ENCODE results near the gene KIRREL1.
A peak's percentile ranks its signal among the peaks of the same experiment; 100 is the strongest.
"Not testable (repeated sequence)": the region's sequence is repeated elsewhere in the genome, so short reads cannot be mapped to it uniquely, and the experiment has no call there.

The KIRREL1 gene

GRCh38 chr1:158105352-158106095 is 112.1 kb downstream of the KIRREL1 start:
- no peak for DNase-seq (ENCODE audit: low read depth)

DNA sequence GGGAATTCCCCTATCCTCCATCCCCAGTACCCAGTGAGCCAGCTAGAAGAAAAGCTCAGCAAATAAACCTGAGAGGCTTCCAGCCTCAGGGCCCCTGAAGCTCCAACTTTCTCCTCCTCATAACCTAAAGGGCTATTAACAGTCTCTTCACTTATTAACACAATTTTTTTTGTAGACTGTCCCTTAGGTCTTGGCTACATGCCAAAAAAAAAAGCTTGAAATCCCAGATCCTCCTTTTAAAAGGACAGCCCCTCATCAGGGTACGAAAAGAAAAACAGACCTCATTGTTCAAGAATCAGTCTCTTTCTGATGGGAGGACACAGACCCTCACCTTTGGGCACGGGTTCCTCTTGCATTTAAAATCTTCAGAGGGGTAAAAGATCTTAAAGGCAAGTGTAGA is 114.5 kb downstream of the KIRREL1 start:
- no peak for DNase-seq (ENCODE audit: low read depth)

DNA sequence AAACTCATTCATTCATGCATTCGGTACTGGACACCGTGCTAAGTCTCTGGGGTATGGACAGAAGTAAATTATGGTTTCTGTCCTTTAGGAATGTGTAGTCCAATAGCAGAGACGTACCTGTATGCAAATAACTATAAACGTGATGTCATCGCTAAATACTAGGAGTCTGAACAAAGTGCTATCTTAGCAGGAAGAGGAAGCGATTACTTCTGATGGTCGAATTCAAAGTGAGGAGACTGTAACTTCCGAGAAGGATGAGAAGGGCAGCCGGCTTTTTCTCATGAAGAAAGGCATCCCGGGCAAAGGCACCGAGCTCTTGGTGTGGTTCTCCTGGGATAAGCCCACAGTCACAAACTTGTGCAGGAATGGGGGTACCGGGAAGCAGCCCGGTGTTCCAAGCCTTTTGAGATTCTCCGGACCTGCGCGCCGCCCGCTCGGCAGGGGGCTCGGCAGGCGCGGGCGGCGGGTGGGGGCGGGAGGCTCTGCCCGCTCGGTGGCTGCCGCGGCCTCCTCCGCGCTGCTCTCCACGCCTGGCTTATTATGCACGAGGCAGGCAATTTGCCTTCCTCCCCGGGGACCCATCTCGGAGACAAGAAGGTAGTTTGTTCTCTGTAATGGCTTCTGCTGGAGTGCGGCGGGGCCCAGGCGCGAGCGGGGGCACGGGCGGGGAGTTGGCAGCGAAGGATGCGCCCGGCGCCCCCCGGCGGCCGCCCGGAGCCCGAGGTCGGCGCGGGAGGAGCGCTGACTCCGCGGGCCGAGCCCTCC is 119.7 kb downstream of the KIRREL1 start:
- no peak for DNase-seq (ENCODE audit: low read depth)

GRCh38 chr1:158113759-158114127 is 120.3 kb downstream of the KIRREL1 start:
- no peak for DNase-seq (ENCODE audit: low read depth)

- no peak for DNase-seq (ENCODE audit: low read depth)
Measured at GRCh38 chr1:158115126-158115525, 121.7 kb downstream of the KIRREL1 start.

- no peak for DNase-seq (ENCODE audit: low read depth)
Measured at GRCh38 chr1:158116311-158117167, 123.1 kb downstream of the KIRREL1 start.

DNA sequence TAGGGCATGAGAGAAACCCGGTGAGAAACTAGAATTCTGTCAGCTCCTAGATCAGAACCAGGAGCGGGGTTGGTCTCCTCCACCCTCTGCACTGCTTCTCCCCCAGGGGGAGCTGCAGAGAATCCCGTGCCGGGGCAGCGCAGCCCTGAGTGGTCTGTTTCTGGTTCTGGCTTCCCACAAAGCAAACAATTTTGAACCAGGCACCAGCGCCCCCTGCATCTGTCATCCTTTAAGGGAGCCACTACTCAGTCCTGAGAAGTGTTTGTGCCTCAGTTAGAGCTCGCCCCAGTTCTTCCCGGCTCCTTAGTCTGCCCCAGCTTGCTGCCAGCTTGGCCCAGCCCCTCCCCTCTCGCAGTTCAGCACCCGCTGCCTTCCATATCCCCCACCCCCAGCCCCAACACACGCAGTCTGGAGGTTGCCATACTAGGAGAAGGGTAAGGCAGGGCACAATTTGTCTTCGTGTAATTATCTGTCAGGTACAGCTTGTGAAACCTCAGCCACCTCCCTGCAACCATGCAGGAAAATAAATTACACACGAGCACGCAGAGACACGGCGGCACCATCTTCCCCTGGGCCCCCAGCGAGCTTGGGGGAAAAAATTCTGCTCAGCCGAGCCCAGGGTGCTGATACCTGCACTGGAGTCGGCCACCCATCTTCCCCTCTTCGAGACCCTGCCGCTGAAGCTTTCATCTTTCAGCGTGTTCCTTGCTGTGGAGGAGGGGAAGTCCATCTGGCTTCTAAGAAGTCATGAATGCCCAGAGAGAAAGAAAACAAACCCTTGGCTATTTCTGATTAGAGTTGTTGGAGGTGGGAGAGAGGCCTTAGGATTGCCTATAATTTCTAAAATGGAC is 124.6 kb downstream of the KIRREL1 start:
- DNase-seq (ENCODE audit: low read depth) = peak; percentile 32

GRCh38 chr1:158118713-158119402 is 125.4 kb downstream of the KIRREL1 start:
- DNase-seq (ENCODE audit: low read depth) = no peak

DNA sequence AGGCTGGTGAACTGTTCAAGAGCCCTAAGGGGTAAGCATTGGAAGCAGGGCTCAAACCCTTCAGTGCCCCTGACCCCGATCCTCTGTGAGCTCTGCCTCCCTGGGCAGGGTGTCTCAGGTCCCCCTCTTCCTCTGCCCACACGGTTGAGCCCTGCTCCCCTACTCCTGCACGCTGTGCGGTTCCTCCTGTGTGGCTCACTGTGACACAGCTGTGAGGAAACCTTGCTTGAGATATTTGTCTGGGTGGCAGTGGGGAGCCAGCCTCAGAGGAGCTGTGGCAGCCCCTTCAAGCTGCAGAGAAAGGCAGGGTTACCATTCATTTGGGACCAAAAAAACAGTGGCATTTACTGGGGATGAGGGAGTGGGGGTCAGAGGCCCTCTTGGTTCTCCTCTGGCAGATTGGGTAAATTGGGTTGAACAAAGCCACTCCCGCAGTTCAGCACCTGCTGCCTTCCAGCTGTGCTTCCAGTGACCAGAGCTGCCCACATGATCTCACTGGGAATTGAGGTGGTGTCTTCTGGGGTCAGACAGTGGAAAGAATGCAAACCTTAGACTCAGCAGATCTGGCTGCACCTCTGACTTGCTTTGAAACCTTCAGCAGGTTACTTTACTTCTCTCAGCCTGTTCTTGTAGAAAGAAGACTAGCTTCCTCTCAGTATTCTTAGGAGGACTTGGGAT is 126.7 kb downstream of the KIRREL1 start:
- no peak for DNase-seq (ENCODE audit: low read depth)

GRCh38 chr1:158121604-158122254 is 128.3 kb downstream of the KIRREL1 start:
- DNase-seq (ENCODE audit: low read depth) = peak; percentile 29

DNA sequence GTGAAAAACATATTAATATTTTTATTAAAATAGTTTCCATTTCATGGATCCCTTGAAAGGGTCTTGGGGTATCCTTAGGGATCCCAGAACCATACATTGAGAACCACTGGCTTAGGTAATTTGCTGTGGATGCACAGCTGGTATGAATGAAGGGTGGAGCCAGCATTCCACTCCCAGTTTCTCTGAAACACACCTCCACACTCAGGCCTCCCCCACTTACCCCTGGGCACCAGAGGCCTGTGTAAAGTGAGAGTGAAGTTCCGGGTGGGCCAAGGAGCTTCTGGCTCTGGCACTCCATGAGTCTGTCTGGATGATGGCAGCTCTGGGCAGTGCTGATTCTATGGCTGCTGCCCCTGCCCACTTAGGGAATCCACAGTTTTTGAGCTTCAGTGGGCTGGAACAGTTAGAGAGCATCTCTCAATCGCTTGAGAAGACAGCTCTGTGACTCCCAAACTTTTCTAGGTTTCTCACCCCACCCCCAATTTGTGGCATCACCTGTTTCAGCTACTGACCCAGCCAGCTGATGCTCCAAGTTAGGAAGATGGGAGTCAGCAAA is 129.5 kb downstream of the KIRREL1 start:
- no peak for DNase-seq (ENCODE audit: low read depth)

DNA sequence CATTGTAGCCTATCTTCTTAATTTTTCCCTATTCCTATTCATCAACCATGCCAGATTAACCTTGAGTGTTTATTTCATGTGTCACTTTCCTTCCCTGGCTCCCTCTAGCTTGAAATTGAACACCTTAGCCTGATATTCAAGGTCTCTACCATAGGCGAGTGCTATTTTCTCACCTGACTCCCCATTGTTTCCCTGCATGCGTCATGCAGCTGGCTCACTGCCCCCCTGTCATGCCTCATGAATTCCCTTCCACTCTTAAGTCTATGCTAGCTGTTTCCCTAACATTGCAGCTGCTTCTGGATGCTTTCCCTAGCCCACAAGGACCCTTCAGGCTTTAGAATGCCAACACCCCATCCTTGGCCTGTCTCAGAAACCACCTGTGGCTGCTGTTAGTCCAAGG is 130.6 kb downstream of the KIRREL1 start:
- no peak for DNase-seq (ENCODE audit: low read depth)

DNA sequence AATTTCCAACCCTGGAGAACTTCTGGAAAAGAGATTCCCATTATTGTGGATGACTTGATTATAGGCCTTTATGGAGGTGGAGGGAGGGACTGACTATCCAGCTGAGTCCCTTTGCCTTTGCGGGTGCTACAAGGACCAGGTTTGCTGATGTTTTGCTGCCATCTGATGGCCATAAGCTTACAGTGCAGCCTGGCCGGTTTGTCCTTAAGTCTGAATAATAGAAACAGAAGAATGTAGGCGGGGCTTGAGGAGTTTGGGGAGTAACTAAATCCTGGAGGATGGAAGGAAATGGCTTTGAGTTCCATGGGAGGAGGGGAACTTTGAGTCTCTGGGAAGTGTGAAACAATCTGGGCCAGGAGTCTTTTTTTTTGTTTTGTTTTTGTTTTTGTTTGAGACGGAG is 131.6 kb downstream of the KIRREL1 start:
- DNase-seq (ENCODE audit: low read depth) = peak; percentile 95

- no peak for DNase-seq (ENCODE audit: low read depth)
Measured at GRCh38 chr1:158126425-158126824, 133.0 kb downstream of the KIRREL1 start.

- DNase-seq (ENCODE audit: low read depth) = not testable (repeated sequence)
Measured at GRCh38 chr1:158128531-158128930, 135.1 kb downstream of the KIRREL1 start.

DNA sequence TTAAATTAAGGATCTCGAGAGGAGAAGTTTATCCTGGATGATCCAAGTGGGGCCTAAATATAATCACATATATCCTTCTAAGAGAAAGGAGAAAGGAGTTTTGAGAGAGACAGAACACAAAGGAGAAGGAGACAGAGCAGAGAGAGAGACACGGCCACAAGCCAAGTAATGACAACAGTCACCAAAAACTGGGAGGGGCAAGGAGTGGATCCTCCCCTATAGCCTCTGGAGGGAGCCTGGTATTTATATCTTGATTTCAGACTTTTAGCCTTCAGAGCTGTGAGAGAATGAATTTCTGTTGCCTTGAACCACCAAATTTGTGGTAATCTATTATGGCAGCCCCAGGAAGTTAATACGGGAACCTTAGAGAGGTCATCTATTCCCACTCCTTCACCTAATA is 137.8 kb downstream of the KIRREL1 start:
- no peak for DNase-seq (ENCODE audit: low read depth)

- DNase-seq (ENCODE audit: low read depth) = no peak
Measured at GRCh38 chr1:158140764-158141192, 147.3 kb downstream of the KIRREL1 start.

DNA sequence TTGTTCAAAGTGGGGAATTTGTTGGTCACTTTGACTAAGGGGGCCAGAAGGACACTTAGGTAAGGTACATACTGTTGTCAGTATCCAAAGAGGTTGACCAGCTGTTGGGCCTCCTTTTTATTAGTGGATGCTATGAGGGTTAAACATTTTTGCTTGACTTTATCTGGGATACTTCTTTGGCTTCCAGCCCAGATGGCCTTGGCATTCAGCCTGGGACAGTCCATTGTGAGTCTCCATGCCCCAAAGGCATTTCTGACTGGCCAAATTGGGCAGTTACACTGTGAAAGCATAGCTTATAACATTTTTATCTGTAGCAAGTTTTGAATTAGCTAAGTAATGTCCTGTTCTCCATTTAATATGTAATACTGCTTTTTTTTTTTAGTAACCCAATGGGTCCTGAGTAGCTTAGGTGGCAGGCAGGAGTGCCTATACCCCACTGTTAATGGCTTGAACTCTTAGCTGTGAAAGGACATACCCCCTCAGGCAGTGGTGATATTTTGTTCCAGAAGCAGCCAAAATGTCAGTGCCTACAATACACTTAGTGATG is 151.8 kb downstream of the KIRREL1 start:
- DNase-seq (ENCODE audit: low read depth) = peak; percentile 51

- DNase-seq (ENCODE audit: low read depth) = no peak
Measured at GRCh38 chr1:158146165-158146564, 152.7 kb downstream of the KIRREL1 start.

All from fibroblast of the conjunctiva (primary cell).